Fibroblast of pulmonary artery (primary cell): Measurements from ENCODE around the gene LRRC4C.

Experiments used
- DNase-seq: peaks from one replicate; pipeline ENCODE4 v3.0.0-alpha.2; 2010; ENCODE audit warnings: low read depth
- H3K4me3 ChIP-seq: replicated peaks from 2 replicates; pipeline ENCODE4 v1.5.1; 2011; ENCODE audit warnings: low read depth, mild to moderate bottlenecking, control low read depth, low read length, moderate library complexity
- CTCF ChIP-seq: IDR thresholded peaks from 2 replicates; pipeline ENCODE4 v1.5.1; 2011; ENCODE audit warnings: mild to moderate bottlenecking, control low read depth, low read length, inconsistent platforms; ENCODE audit errors: missing control alignments

LRRC4C gene

GRCh38 chr11:40253166-40253565, 1206.3 kb downstream of the LRRC4C start:
- H3K4me3 ChIP-seq = no peak overlapping the region
- no peak for DNase-seq
- no peak for TF ChIP-seq CTCF

GRCh38 chr11:40252236-40252635, 1207.2 kb downstream of the LRRC4C start:
- no peak for TF ChIP-seq CTCF
- H3K4me3 ChIP-seq = no peak overlapping the region
- DNase-seq = no peak

- DNase-seq = no peak
- H3K4me3 ChIP-seq = no peak overlapping the region
- TF ChIP-seq CTCF = no peak
These were observed 1212.5 kb downstream of the LRRC4C start for GRCh38 chr11:40246983-40247382.

- no peak for TF ChIP-seq CTCF
- H3K4me3 ChIP-seq = no peak overlapping the region
- DNase-seq = no peak
These were observed 1217.9 kb downstream of the LRRC4C start for GRCh38 chr11:40241524-40242051.

- no peak for TF ChIP-seq CTCF
- no peak for DNase-seq
- no peak overlapping the region for H3K4me3 ChIP-seq
These were observed 1219.2 kb downstream of the LRRC4C start for GRCh38 chr11:40240284-40240683.

GRCh38 chr11:40236526-40236925, 1222.9 kb downstream of the LRRC4C start:
- no peak for TF ChIP-seq CTCF
- H3K4me3 ChIP-seq = no peak overlapping the region
- DNase-seq = no peak

GRCh38 chr11:40235841-40236240, 1223.6 kb downstream of the LRRC4C start:
- no peak for TF ChIP-seq CTCF
- DNase-seq = no peak
- no peak overlapping the region for H3K4me3 ChIP-seq
